KOPT-K1 (cell line): ENCODE results near the gene CLMN.

Experiments used
- H3K27ac ChIP-seq: fragments of 200-600 bp; sonication (generic); 2 replicates; pipeline ENCODE4 v1.5.1; 2016; ENCODE audit warnings: antibody characterized with exemption, mild to moderate bottlenecking, low read depth, low read length; ENCODE audit not compliant: poor library complexity, severe bottlenecking
- H3K36me3 ChIP-seq: fragments of 200-600 bp; sonication (generic); 2 replicates; pipeline ENCODE4 v1.5.1; 2017; ENCODE audit warnings: antibody characterized with exemption, mild to moderate bottlenecking, low read length, moderate library complexity; ENCODE audit not compliant: insufficient read depth
- H3K9me3 ChIP-seq: fragments of 200-600 bp; sonication (generic); 2 replicates; pipeline ENCODE4 v1.5.1; 2017; ENCODE audit warnings: antibody characterized with exemption, low read length, mild to moderate bottlenecking; ENCODE audit not compliant: insufficient read depth, poor library complexity, severe bottlenecking

Gene CLMN

GRCh38 chr14:95232894-95233584 is 86.7 kb downstream of the CLMN start:
- H3K27ac ChIP-seq = no peak overlapping the region
- no peaks in the 10 kb centered on the region for H3K36me3 ChIP-seq
- H3K9me3 ChIP-seq = no peaks in the 10 kb centered on the region

DNA sequence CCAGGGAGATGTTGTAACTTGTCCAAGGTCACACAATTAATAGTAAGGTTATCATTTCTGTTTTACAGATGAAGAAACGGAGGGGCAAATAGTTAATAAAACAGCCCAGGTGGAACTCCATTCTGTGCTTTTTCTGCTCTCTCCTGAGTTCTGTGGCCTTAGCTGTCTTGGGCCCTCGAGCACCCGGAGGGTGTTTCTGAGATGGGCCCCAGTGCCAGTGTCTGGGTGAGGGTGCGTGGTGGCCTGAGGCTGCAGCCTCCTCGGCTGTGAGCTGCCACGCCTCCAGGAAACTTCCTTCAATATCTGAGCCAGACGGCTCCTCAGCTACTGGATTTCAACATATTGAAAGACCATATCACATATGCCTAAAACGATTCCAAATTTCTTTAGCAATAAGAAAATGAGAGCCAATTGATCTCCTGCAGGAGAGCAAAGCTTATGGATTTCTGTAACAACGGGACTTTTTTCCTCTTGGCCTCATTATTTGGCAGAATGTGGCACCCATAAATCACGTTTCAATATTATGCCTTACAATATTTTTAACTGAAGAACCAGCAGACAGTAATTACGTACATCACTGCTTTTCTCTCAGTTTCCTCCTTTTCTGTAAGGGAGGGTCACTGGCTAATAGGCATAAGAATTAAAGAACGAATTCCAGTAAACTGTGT is 87.6 kb downstream of the CLMN start:
- H3K27ac ChIP-seq = no peak overlapping the region
- H3K36me3 ChIP-seq = no peaks in the 10 kb centered on the region
- H3K9me3 ChIP-seq = no peaks in the 10 kb centered on the region

- Histone ChIP-seq H3K27ac (no peak overlapping the region), H3K36me3 (no peaks in the 10 kb centered on the region), H3K9me3 (no peaks in the 10 kb centered on the region)
These were observed 90.0 kb downstream of the CLMN start for GRCh38 chr14:95229749-95230148.

GRCh38 chr14:95228240-95228639 is 91.5 kb downstream of the CLMN start:
- no peaks in the 10 kb centered on the region for H3K36me3 ChIP-seq
- H3K27ac ChIP-seq = no peak overlapping the region
- no peaks in the 10 kb centered on the region for H3K9me3 ChIP-seq

DNA sequence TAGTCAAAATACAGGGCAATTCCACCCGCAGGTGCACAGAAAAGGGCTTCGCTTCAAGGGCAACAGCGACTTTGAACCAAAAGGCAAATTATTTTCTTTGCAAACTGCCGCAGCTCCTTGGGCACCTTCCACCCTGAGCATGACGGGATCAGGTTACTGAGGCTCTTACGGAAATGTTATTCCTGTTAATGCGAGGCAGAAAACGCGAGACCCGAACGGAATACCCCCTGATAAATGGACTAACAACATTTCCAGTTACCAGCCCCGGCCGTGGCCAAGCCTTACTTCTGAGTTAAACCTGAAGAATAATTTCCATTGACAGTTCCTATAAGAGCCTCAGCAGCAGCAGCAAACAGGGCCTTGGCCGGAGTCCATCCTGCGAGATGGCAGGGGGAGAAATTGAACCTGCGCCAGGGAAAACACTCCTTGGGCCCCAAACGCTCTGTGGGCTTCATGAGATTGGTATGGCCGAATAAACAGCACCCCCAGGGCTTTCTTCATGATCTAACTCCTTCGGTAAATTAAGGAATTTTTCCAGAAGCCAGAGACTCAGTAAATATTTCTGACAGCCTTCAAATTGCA is 92.3 kb downstream of the CLMN start:
- H3K36me3 ChIP-seq = no peaks in the 10 kb centered on the region
- H3K9me3 ChIP-seq = no peaks in the 10 kb centered on the region
- no peak overlapping the region for H3K27ac ChIP-seq

- H3K27ac ChIP-seq = no peak overlapping the region
These were observed 92.9 kb downstream of the CLMN start for GRCh38 chr14:95226801-95227200.

DNA sequence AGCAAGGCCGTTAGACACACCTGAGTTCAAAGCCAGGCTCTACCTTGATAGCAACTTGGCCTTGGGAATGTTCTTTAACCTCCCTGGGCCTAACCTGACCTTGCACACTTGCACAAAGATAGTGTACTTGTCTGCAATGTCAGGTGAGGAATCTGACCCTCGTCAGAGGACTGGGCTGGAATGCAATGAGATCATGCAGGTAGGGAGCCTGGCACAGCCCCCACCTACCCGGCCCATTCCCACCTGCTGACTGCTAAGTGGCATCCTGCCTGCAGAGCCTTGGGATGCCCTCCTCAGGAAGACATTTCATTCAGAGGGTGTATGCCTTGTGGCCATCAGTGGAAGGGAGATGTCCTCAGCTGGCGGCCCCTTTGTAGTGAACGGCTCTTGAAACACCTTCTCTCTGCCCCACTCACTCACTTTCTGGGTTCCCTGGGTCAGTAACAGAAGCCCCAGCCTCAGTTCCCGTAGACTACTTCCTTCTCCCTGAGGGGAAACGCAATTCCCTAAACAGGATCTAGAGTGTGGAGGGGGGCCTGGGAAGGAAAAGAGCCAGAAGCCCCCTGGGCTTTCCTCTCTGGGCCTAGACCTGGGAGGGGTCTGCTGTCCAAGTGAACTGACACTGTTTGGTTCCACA is 94.3 kb downstream of the CLMN start:
- H3K27ac ChIP-seq = no peak overlapping the region
- H3K9me3 ChIP-seq = no peaks in the 10 kb centered on the region
- no peaks in the 10 kb centered on the region for H3K36me3 ChIP-seq

More at GRCh38 chr14:95226801-95227200, 92.9 kb downstream of the CLMN start:
- Histone ChIP-seq H3K36me3 (no peaks in the 10 kb centered on the region), H3K9me3 (no peaks in the 10 kb centered on the region)

DNA sequence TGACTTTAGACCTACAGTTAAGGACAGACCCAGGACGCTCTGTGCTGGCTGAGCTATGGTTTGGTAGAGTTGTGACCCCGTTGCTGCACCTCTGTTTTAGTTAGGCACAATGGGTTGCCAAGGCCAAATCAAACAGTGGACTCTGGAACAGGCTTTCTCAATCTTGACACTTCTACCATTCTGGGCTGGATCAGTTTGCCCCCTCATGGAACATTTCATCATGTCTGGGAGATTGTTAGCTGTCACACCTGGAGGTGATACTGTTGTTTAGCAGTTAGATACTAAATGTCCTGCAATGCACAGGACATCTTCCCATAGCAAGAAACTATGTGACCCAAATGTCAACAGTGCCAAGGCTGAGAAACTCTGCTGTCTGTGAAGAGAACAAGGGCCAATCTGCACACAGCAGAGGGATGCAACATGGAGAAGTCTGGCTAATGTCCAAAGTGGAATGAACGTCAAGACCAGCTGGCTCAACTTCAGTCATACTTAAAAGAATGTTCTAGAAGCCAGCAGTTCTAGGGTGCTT is 96.8 kb downstream of the CLMN start:
- Histone ChIP-seq H3K36me3 (no peaks in the 10 kb centered on the region), H3K9me3 (no peaks in the 10 kb centered on the region), H3K27ac (no peak overlapping the region)

GRCh38 chr14:95222151-95222631 is 97.5 kb downstream of the CLMN start:
- Histone ChIP-seq H3K27ac (no peak overlapping the region), H3K36me3 (no peaks in the 10 kb centered on the region), H3K9me3 (no peaks in the 10 kb centered on the region)

- no peaks in the 10 kb centered on the region for H3K9me3 ChIP-seq
- no peaks in the 10 kb centered on the region for H3K36me3 ChIP-seq
- no peak overlapping the region for H3K27ac ChIP-seq
These were observed 98.2 kb downstream of the CLMN start for GRCh38 chr14:95221531-95221930.

GRCh38 chr14:95220663-95221231 is 99.0 kb downstream of the CLMN start:
- H3K9me3 ChIP-seq = no peaks in the 10 kb centered on the region
- H3K27ac ChIP-seq = no peak overlapping the region
- no peaks in the 10 kb centered on the region for H3K36me3 ChIP-seq

- Histone ChIP-seq H3K36me3 (no peaks in the 10 kb centered on the region), H3K9me3 (no peaks in the 10 kb centered on the region), H3K27ac (no peak overlapping the region)
These were observed 101.1 kb downstream of the CLMN start for GRCh38 chr14:95218472-95219193.

DNA sequence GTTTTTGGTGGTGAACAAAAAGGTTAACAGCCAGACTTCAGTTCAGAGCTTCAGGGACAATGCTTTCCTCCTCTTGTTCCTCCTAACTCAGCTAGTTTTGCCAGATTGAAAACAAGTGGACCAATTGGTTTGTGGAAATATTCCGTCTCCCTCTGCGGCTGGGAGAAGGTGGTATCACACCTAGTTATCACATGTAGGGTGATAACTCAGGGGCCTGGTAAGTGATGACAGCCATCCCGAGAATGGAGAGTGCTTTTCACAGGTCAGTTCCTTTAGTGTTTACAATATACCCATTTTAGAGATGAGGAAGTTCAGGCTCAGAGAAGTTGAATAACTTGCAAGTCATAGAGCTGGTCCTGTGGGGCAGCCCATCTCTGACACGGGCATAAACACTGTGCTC is 101.7 kb downstream of the CLMN start:
- Histone ChIP-seq H3K36me3 (no peaks in the 10 kb centered on the region), H3K27ac (no peak overlapping the region), H3K9me3 (no peaks in the 10 kb centered on the region)

- H3K36me3 ChIP-seq = no peaks in the 10 kb centered on the region
These were observed 102.3 kb downstream of the CLMN start for GRCh38 chr14:95217391-95217900.

More at GRCh38 chr14:95217391-95217900, 102.3 kb downstream of the CLMN start:
- H3K9me3 ChIP-seq = no peaks in the 10 kb centered on the region
- no peak overlapping the region for H3K27ac ChIP-seq
